ENCODE results near the gene WDCP.

Gene WDCP

GRCh38 chr2:23988371-23988770 lies 58.8 kb downstream of the WDCP start:
- peak in 1 of 2 donors; percentile 35 for DNase-seq
